Bronchial epithelial cell (primary cell): ENCODE measurements around the gene ATRNL1. TPM values are rescaled to one million over a fixed set of nuclear protein-coding genes. Genes with fewer than 3 reads are reported as not detected.
A peak's percentile ranks its signal among the peaks of the same experiment; 100 is the strongest.

ENCODE experiments used
- DNase-seq: peaks from one replicate; pipeline ENCODE4 v3.0.0-alpha.2; 2010; ENCODE audit warnings: low read depth
- FAIRE-seq: peaks from 2 replicates; lab custom pipeline; 2011; peaks lifted over from hg19 to GRCh38; lab: Jason Lieb, UNC
- H3K27me3 ChIP-seq: 2 replicates; pipeline ENCODE4 v1.5.1; 2011; ENCODE audit warnings: low read length; ENCODE audit not compliant: control insufficient read depth, insufficient read depth
- H3K36me3 ChIP-seq: 2 replicates; pipeline ENCODE4 v1.5.1; 2011; ENCODE audit warnings: low read length; ENCODE audit not compliant: control insufficient read depth, insufficient read depth
- H3K4me3 ChIP-seq: 2 replicates; pipeline ENCODE4 v1.5.1; 2011; ENCODE audit warnings: mild to moderate bottlenecking, low read depth, low read length, control low read depth
- CTCF ChIP-seq: IDR thresholded peaks from 2 replicates; pipeline ENCODE4 v1.5.1; 2011; ENCODE audit warnings: mild to moderate bottlenecking, moderate library complexity, low read length, control low read depth, inconsistent platforms; ENCODE audit not compliant: insufficient read depth, severe bottlenecking
- total RNA-seq: library from RNA; depleted of rRNA; stranded (reverse); fragments of >200 nt; gene quantifications from 2 replicates; pipeline ENCODE4 v1.2.1, GENCODE V29; 2014

ATRNL1 gene
- total RNA-seq, 1 donor from 2014 or later: 0.53 TPM

GRCh38 chr10:115845921-115846320, 752.8 kb downstream of the ATRNL1 start:
- H3K4me3 ChIP-seq: no peak overlapping the region
- H3K27me3 ChIP-seq: no peaks in the 10 kb centered on the region
- no peak for TF ChIP-seq CTCF
- FAIRE-seq: no peak
- DNase-seq: no peak
- no peaks in the 10 kb centered on the region for H3K36me3 ChIP-seq

DNA sequence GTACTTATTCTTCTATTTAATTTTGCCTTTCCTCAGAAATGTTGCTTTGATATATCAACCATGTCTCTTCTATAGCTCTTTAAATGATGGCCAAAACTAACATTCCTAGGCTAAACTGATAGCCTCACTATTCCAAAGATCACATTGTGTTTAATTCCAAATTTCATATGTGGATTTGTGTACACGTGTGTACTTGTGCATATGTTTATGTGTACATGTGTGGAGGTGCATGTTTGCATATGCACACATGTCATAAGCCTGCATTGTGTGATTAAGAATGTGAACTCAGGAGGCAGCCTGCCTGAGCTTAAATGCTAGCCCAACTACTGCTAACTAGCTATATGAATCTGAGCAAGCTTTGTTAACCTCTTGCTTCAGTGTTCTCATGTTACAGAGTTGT, 753.4 kb downstream of the ATRNL1 start:
- FAIRE-seq (no peak), DNase-seq (no peak)
- Histone ChIP-seq H3K36me3 (no peaks in the 10 kb centered on the region), H3K27me3 (no peaks in the 10 kb centered on the region), H3K4me3 (no peak overlapping the region)
- TF ChIP-seq CTCF: no peak

DNA sequence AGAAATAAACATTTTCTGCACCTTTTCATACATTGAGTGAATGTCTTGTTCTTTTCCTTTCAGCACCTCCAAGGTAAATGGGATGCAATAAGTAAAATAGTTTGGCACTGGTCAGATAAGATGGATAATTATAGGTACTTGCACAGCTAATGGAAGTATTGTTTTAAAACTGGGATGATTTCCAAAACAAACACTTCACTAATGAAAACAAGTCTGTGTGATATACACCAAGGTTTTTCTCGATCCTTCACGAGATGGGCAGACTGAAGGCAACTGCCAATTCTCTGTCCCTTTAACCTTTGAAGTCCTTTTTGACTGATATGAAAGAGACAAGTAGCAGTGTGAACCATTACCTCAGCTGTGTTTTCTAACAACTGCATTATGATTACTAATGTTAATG, 756.0 kb downstream of the ATRNL1 start:
- DNase-seq (no peak), FAIRE-seq (no peak)
- no peak overlapping the region for H3K4me3 ChIP-seq
- H3K36me3 ChIP-seq: no peaks in the 10 kb centered on the region
- no peak for TF ChIP-seq CTCF
- no peaks in the 10 kb centered on the region for H3K27me3 ChIP-seq

DNA sequence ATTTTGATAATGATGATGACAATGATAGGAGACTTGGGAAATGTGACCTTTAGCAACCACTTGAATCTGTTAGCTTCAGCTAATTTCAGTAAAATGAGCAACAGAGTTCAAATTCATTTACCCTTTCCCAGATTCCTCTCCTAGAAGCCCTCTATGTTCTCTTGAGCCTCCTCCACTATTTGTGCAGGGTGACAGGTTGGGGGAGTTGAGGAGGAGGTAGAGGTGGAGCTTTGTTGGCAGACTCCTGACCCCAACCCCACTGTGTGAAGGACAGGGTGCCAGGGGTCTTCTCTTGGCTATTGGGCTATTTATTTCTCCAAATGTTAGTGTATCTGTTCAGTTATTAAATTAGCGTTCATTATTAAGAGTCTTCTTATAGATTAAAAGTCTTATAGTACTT, 757.5 kb downstream of the ATRNL1 start:
- no peaks in the 10 kb centered on the region for H3K27me3 ChIP-seq
- no peaks in the 10 kb centered on the region for H3K36me3 ChIP-seq
- TF ChIP-seq CTCF: no peak
- no peak overlapping the region for H3K4me3 ChIP-seq
- DNase-seq: no peak
- FAIRE-seq: no peak

- DNase-seq (no peak), FAIRE-seq (no peak)
- no peak for TF ChIP-seq CTCF
- no peak overlapping the region for H3K4me3 ChIP-seq
- H3K36me3 ChIP-seq: no peaks in the 10 kb centered on the region
- no peaks in the 10 kb centered on the region for H3K27me3 ChIP-seq
These were observed 758.5 kb downstream of the ATRNL1 start for GRCh38 chr10:115851695-115852094.

DNA sequence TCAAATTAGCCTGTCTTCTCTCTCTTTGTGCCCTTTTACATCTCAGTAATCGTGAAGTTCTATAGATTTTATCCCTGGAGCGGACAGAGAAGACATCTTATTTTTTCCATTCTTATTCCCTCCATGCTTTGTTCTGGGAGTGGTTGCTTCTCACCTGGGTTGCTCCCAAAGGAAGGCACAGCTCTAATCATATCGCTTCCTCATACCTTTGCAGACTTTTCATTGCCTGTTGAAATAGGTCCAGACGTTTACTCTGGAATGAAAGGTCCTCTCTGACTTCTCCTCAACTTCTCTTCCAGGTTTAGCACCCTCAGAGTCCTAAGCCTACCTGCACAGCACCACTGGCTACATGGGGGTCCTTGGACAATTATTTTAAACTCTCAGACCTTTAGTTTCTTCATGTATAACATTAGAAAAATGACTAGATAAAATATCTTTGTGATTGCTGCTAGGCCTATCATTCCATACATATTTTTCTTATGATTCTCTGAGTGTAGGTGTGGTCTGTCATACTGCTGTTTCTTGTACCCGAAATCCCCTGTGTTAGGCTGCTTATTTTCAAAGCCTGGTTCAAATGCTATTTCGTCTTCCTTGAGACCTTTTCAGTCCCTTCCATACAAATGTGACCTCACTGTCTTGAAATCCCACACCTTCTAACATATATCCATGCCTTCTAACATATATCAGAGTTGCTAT, 761.7 kb downstream of the ATRNL1 start:
- DNase-seq (peak; percentile 47), FAIRE-seq (peak; percentile 43)
- H3K36me3 ChIP-seq: no peaks in the 10 kb centered on the region
- no peak overlapping the region for H3K4me3 ChIP-seq
- no peak for TF ChIP-seq CTCF
- H3K27me3 ChIP-seq: no peaks in the 10 kb centered on the region
